ENCODE measurements around the gene TMEM170A.
"Not testable (repeated sequence)": the region's sequence is repeated elsewhere in the genome, so short reads cannot be mapped to it uniquely, and the experiment has no call there.

The TMEM170A gene

DNA sequence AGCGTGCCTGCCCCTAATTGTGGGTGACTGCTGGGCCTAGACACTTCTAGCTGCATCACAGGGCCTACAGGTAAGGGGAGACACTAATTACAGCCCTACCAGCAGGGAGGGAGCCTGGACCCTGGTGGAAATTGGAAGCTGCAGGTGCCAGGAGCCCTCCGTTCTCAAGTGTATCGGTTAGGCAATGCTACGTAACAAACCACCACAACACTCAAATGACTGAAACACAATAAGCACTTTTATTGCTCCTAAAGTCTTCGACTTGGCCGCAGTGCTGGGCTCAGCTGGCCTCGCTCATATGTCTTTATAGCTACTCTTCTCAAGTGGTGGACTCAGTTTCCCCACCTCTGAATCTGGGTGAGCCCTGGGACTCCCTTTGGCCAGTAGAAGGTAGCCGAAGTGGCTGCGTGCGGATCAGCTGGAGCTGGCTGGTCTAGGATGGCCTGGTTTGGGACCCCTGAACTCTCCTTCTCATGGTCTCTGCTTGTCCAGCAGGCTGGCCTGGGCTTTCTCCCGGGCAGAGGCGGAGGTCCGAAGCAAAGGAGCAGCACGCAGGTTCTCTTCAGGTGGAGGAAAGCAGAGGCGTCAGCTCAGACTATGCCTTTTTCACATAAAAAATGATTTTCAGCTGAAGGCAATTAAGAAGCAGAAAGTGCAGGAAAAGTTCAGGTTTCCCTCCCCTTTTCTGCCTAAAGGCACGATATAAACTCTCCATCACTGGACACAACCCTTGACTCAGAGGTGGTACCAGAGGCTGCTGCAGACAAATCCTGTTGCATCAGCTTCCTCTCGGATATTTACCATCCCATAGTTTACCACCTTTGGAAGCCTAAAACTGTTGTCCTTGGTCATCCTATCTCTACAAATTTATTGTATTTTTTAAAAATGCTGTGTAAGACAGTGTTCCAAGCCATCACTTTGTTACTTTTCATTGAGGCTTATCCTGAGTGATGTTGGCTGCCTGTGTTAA lies 8.7 kb upstream of the TMEM170A start:
- Mint-ChIP-seq H3K4me3 (no peak overlapping the region), H3K27me3 (peaks cover 5% of the 10 kb centered on the region), H3K36me3 (ENCODE audit: low read depth) (no peaks in the 10 kb centered on the region), H3K4me1 (ENCODE audit: low read depth) (peaks cover 7% of the 10 kb centered on the region), H3K9me3 (no peaks in the 10 kb centered on the region), H3K27ac (no peak overlapping the region)
- intact Hi-C loops (cut with micrococcal nuclease): loop anchor here (2.0 kb wide), 1 partner anchor 292 kb away; no protein-coding TSS in a partner anchor

GRCh38 chr16:75471723-75472633 lies 7.5 kb upstream of the TMEM170A start:
- Mint-ChIP-seq H3K9me3 (no peaks in the 10 kb centered on the region), H3K27ac (no peak overlapping the region), H3K27me3 (no peaks in the 10 kb centered on the region), H3K36me3 (ENCODE audit: low read depth) (no peaks in the 10 kb centered on the region), H3K4me1 (ENCODE audit: low read depth) (no peaks in the 10 kb centered on the region), H3K4me3 (no peak overlapping the region)
- intact Hi-C loops (cut with micrococcal nuclease): loop anchor here (2.0 kb wide), 1 partner anchor 293 kb away; no protein-coding TSS in a partner anchor

DNA sequence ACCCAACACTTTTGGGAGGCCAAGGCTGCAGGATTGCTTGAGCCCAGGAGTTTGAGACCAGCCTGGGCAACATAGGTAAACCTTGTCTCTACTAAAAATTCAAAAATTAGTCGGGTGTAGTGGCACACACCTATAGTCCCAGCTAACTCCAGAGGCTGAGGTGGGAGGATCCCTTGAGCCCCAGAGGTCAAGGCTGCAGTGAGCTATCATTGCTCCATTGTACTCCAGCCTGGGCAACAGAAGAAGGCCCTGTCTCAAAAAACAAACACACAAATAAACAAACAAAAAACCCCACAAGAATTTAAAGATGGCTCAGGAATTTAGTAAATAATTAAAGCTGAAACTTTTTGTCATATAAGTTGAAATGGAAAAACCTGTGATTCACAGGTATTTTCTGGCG lies 2.3 kb upstream of the TMEM170A start:
- peaks cover 26% of the 10 kb centered on the region for H3K4me1 Mint-ChIP-seq (ENCODE audit: low read depth)
- intact Hi-C loops (cut with micrococcal nuclease): loop anchor here (10.0 kb wide), 1 partner anchor 158 kb away; the partner anchor contains the start of gene ADAT1
- no peaks in the 10 kb centered on the region for H3K36me3 Mint-ChIP-seq (ENCODE audit: low read depth)
- no peaks in the 10 kb centered on the region for H3K27me3 Mint-ChIP-seq
- no peaks in the 10 kb centered on the region for H3K9me3 Mint-ChIP-seq
- H3K27ac Mint-ChIP-seq: no peak overlapping the region
- H3K4me3 Mint-ChIP-seq: no peak overlapping the region

DNA sequence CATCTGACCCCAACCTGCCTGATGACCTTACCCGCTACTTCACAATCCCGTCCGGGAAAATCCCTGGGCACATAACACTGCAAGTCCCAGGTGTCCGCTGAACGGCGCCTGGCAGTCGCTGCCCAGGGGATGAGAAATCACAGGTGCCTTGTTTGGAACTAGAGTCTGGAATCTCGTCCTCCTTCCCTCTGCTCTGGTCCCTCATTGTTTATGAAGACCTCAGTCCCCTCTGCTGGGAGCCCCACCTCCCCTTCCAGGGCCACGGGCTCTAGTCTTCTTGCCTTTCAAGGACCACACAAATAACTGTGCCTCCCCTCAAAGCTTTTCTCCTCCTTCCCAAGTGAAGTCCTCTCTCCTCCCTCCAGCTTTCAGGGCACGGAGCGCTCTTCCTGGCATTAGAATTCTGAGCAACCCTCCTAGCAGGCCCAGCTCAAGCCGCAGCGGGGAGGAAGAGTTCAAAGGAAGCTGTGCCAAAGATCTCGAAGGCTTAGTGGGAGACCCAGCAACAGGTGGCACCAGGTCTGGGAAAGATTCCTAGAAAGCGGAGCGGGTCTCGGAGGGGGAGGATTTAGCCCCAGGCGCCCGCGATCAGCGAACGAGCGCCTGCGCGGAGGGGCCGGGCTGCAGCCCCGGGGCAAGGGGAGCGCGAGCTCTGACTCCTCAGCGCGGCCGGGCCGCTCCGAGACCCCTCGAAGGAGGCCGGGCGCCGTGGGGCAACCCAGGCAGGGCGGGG lies 934 bp downstream of the TMEM170A start:
- intact Hi-C loops (cut with micrococcal nuclease): loop anchor here (1.0 to 10.0 kb wide), 5 partner anchors 29 to 161 kb away; partner anchors contain the start of genes ADAT1 and GABARAPL2
- peaks cover 46% of the 10 kb centered on the region for H3K4me1 Mint-ChIP-seq (ENCODE audit: low read depth)
- H3K9me3 Mint-ChIP-seq: not testable (repeated sequence)

GRCh38 chr16:75462806-75463205 lies 1.7 kb downstream of the TMEM170A start:
- Mint-ChIP-seq H3K36me3 (ENCODE audit: low read depth) (peaks cover 18% of the 10 kb centered on the region), H3K27ac (peak overlapping the region; percentile 91), H3K9me3 (no peaks in the 10 kb centered on the region), H3K4me3 (peak overlapping the region; percentile 92), H3K27me3 (no peaks in the 10 kb centered on the region), H3K4me1 (ENCODE audit: low read depth) (peaks cover 46% of the 10 kb centered on the region)
- intact Hi-C loops (cut with micrococcal nuclease): loop anchor here (5.0 to 10.0 kb wide), 2 partner anchors 104 to 162 kb away; partner anchors contain the start of genes ADAT1 and GABARAPL2

More for the DNA sequence above, 934 bp downstream of the TMEM170A start:
- H3K27ac Mint-ChIP-seq: peak overlapping the region; percentile 91
- peaks cover 13% of the 10 kb centered on the region for H3K36me3 Mint-ChIP-seq (ENCODE audit: low read depth)
- not testable (repeated sequence) for H3K27me3 Mint-ChIP-seq
- peak overlapping the region; percentile 92 for H3K4me3 Mint-ChIP-seq

GRCh38 chr16:75461575-75461974 lies 2.9 kb downstream of the TMEM170A start:
- H3K4me3 Mint-ChIP-seq: no peak overlapping the region
- intact Hi-C loops (cut with micrococcal nuclease): loop anchor here (5.0 to 10.0 kb wide), 2 partner anchors 106 to 163 kb away; partner anchors contain the start of genes ADAT1 and GABARAPL2

GRCh38 chr16:75460446-75460845 lies 4.0 kb downstream of the TMEM170A start:
- Mint-ChIP-seq H3K27ac (no peak overlapping the region), H3K4me3 (no peak overlapping the region), H3K9me3 (no peaks in the 10 kb centered on the region), H3K27me3 (no peaks in the 10 kb centered on the region), H3K4me1 (ENCODE audit: low read depth) (peaks cover 46% of the 10 kb centered on the region), H3K36me3 (ENCODE audit: low read depth) (peaks cover 18% of the 10 kb centered on the region)
- intact Hi-C loops (cut with micrococcal nuclease): loop anchor here (5.0 to 10.0 kb wide), 2 partner anchors 107 to 164 kb away; partner anchors contain the start of genes ADAT1 and GABARAPL2

More at GRCh38 chr16:75461575-75461974, 2.9 kb downstream of the TMEM170A start:
- Mint-ChIP-seq H3K27me3 (no peaks in the 10 kb centered on the region), H3K4me1 (ENCODE audit: low read depth) (peaks cover 46% of the 10 kb centered on the region), H3K27ac (no peak overlapping the region), H3K36me3 (ENCODE audit: low read depth) (peaks cover 18% of the 10 kb centered on the region), H3K9me3 (no peaks in the 10 kb centered on the region)

DNA sequence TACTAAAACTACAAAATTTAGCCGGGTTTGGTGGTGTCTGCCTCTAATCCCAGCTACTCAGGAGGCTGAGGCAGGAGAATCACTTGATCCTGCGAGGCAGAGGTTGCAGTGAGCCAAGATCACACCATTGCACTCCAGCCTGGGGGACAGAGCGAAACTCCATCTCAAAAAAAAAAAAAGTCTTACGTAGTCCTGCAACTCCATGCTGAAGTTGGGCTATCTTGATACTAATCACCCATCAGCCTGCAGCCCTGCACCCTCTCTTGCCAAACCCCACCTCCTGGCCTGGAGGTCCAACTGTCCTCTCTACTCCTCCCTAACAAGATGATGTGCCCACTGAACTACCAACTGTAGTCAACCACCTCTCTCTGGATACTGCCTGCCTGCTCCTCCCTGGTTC lies 4.8 kb downstream of the TMEM170A start:
- no peaks in the 10 kb centered on the region for H3K9me3 Mint-ChIP-seq
- H3K27ac Mint-ChIP-seq: no peak overlapping the region
- H3K27me3 Mint-ChIP-seq: no peaks in the 10 kb centered on the region
- H3K4me3 Mint-ChIP-seq: no peak overlapping the region
- intact Hi-C loops (cut with micrococcal nuclease): loop anchor here (5.0 to 10.0 kb wide), 2 partner anchors 108 to 165 kb away; partner anchors contain the start of genes ADAT1 and GABARAPL2
- H3K36me3 Mint-ChIP-seq (ENCODE audit: low read depth): peaks cover 18% of the 10 kb centered on the region
- peaks cover 42% of the 10 kb centered on the region for H3K4me1 Mint-ChIP-seq (ENCODE audit: low read depth)

DNA sequence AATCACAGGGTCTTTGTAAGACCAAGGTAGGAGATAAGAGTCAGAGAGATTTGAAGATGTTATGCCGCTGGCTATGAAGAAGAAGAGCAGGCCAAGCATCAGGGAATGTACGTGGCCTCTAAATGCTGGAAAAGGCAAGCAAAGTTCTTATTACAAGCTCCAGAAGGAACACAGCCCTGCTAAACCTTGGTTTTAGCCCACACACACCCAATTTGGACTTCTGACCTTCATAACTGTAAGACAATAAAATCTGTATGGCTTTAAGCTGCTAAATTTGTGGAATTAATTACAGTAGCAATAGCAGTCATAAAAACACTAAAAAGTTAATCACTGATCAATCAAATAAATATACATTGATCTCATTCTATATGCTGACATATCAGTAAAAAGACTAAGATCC lies 6.0 kb downstream of the TMEM170A start:
- H3K4me1 Mint-ChIP-seq (ENCODE audit: low read depth): peaks cover 37% of the 10 kb centered on the region
- H3K9me3 Mint-ChIP-seq: no peaks in the 10 kb centered on the region
- H3K36me3 Mint-ChIP-seq (ENCODE audit: low read depth): peaks cover 18% of the 10 kb centered on the region
- no peak overlapping the region for H3K27ac Mint-ChIP-seq
- intact Hi-C loops (cut with micrococcal nuclease): no loop called here
- H3K27me3 Mint-ChIP-seq: no peaks in the 10 kb centered on the region
- no peak overlapping the region for H3K4me3 Mint-ChIP-seq

- H3K27me3 Mint-ChIP-seq: no peaks in the 10 kb centered on the region
- intact Hi-C loops (cut with micrococcal nuclease): no loop called here
- H3K36me3 Mint-ChIP-seq (ENCODE audit: low read depth): peaks cover 18% of the 10 kb centered on the region
- H3K4me1 Mint-ChIP-seq (ENCODE audit: low read depth): peaks cover 33% of the 10 kb centered on the region
- no peak overlapping the region for H3K4me3 Mint-ChIP-seq
- no peaks in the 10 kb centered on the region for H3K9me3 Mint-ChIP-seq
- H3K27ac Mint-ChIP-seq: no peak overlapping the region
Measured at GRCh38 chr16:75458029-75458428, 6.5 kb downstream of the TMEM170A start.

GRCh38 chr16:75457485-75458021 lies 6.9 kb downstream of the TMEM170A start:
- H3K27me3 Mint-ChIP-seq: no peaks in the 10 kb centered on the region
- intact Hi-C loops (cut with micrococcal nuclease): no loop called here
- H3K4me1 Mint-ChIP-seq (ENCODE audit: low read depth): peaks cover 28% of the 10 kb centered on the region
- no peak overlapping the region for H3K27ac Mint-ChIP-seq
- H3K9me3 Mint-ChIP-seq: no peaks in the 10 kb centered on the region
- H3K4me3 Mint-ChIP-seq: no peak overlapping the region
- H3K36me3 Mint-ChIP-seq (ENCODE audit: low read depth): peaks cover 18% of the 10 kb centered on the region

GRCh38 chr16:75456971-75457370 lies 7.5 kb downstream of the TMEM170A start:
- Mint-ChIP-seq H3K9me3 (no peaks in the 10 kb centered on the region), H3K36me3 (ENCODE audit: low read depth) (peaks cover 18% of the 10 kb centered on the region), H3K4me3 (no peak overlapping the region), H3K27me3 (no peaks in the 10 kb centered on the region), H3K27ac (no peak overlapping the region), H3K4me1 (ENCODE audit: low read depth) (peaks cover 22% of the 10 kb centered on the region)
- intact Hi-C loops (cut with micrococcal nuclease): no loop called here

DNA sequence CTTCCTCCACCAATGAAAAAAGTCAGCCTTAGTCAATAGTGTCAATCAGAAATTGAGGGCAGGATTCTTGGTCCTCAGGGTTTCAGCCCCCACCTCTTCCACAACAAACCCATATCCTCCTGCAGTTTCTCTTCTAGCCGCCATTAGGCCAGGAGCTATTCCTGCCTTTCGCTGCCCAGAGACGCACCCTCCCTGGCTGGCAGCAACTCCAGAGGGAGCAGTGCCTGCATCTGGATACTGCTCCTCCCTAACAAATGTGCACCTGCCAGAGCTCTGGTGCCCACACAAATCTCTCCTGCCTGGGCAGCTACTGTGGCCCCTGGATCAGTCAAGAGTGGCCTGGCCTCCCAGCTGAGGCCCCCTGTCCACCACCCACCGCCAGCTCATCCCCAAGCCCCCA lies 8.0 kb downstream of the TMEM170A start:
- H3K4me3 Mint-ChIP-seq; H3K9me3 Mint-ChIP-seq; H3K27ac Mint-ChIP-seq; H3K27me3 Mint-ChIP-seq; intact Hi-C loops (cut with micrococcal nuclease): not testable (repeated sequence)
- peaks cover 18% of the 10 kb centered on the region for H3K4me1 Mint-ChIP-seq (ENCODE audit: low read depth)
- peaks cover 23% of the 10 kb centered on the region for H3K36me3 Mint-ChIP-seq (ENCODE audit: low read depth)

Measured in dendritic cell treated with granulocyte-macrophage colony-stimulating factor and Interleukin-4, amounts not matched to agents 40 ng/mL and 50 ng/mL, for 4 days (primary cell).